Posterior cingulate gyrus (tissue), 11 donors: ENCODE results near the gene NIPSNAP2.
"Not testable (repeated sequence)": the region's sequence is repeated elsewhere in the genome, so short reads cannot be mapped to it uniquely, and the experiment has no call there.

Experiments used
- DNase-seq, 10 donors: peaks; one replicate each; pipeline versions ENCODE4 v3.0.0 to v3.0.0-alpha.2; 2020 to 2021; ENCODE audit warnings: mixed read lengths in 3 of 10
- intact Hi-C: fragments of 100-400 bp; cut with DNase I; formaldehyde crosslinking; loops from one replicate; pipeline ENCODE4 v1.15.1; 2023

The NIPSNAP2 gene

DNA sequence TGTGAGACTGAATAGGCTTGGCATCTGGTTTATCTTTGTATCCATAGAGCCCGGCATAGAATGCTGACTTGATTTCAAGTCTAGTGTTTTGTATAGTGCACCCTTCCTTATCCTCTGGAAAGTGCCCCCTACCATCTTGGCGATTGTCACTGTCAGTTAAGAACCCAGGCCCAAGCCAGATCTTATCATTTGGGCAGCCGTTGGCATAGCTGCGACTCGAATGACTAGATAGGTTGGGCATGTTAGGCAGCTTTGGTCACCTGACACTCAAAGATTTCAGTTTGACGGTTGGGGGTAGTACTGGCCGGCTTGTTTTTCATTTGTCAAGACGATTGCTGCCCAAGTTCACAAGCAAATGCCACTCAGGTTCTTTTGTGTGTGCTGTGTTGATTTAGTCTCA lies 6.6 kb downstream of the NIPSNAP2 start:
- DNase-seq = peak in 1 of 10 donors; percentile 22
- intact Hi-C loops = no loop called here

DNA sequence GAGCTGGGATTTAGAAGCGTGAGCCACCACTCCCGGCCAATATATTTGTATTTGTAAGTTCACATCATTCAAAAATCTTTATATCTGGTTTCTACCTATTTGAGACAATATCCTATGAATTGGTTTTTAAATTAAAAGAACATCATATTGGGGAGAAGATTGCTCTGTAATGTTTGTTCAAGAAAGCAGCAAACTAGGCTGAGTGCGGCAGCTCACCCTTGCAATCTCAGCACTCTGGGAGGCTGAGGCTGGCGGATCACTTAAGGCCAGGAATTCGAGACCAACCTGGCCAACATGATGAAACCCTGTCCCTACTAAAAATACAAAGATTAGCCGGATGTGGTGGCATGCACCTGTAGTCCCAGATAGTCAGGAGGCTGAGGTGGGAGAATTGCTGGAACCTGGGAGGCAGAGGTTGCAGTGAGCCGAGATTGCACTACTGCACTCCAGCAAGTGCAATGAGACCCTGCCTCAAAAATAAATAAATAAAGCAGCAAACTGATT lies 9.4 kb downstream of the NIPSNAP2 start:
- peak in 1 of 10 donors; percentile 2 for DNase-seq
- intact Hi-C loops = no loop called here

DNA sequence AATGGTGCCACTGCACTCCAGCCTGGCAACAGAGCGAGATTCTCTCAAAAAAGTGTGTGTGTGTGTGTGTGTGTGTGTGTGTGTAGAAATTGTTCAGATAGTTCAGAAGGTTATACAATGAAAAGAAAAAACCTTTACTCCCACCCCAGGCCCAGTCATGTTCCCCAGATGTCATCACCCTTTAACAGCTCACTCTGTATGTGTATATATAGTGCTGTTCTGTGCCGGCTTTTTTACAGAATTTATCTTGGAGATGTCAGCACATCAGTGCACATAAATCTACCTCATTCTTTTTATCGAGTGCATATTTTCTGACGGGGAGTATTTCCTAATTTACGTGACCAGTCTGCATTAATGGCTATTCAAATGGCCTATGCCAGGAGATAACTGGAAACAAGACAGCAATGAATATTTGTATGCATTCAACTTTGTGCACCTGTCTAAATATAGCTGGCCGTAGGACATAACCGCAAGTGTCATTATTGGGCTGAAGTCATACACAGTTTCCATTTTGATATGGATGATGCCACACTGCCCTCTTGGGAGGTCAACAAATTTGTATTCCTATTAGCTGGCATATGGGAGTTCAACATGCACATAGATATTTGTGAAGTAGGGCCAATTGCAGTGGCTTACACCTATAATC lies 11.7 kb downstream of the NIPSNAP2 start:
- intact Hi-C loops = no loop called here
- peak in 1 of 10 donors; percentile 3 for DNase-seq

DNA sequence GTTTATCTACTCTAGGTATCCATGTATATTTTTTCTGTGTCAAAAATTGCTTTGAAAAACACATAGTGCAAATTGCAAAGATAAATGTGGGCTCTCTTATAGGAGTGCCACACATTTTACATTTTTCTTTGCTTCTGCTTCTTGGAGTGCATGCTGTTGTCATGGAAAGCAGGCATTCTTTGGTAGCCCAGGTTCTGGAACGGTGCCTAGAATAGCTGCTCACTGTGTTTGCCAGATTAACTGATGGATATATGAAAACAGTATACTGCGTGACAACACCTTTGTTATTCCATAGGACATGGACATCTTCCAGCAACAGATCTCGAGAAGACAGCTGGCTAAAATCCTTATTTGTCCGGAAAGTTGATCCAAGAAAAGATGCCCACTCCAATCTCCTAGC lies 13.4 kb downstream of the NIPSNAP2 start:
- intact Hi-C loops = no loop called here
- peak in 5 of 10 donors; percentile 17 to 77 (median 20) for DNase-seq

DNA sequence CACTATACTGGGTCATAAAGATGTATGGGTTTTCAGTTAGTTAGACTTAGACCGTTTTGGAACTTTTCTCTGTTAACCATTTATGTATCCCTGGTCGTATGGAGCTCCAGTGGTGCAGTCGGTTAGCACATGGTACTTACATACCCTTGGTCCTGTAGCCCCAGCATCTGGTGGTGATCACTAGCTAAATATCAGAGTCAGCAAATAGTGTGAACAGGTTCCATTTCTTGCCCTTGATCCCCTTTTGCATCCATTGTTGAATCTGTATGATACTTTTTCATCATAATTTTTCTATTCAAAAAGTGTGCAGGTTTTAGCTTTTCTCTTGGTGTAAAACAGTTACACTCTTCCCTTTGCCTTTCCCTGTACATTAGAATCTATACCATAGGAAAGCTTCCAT lies 15.9 kb downstream of the NIPSNAP2 start:
- intact Hi-C loops = no loop called here
- DNase-seq = no peak

DNA sequence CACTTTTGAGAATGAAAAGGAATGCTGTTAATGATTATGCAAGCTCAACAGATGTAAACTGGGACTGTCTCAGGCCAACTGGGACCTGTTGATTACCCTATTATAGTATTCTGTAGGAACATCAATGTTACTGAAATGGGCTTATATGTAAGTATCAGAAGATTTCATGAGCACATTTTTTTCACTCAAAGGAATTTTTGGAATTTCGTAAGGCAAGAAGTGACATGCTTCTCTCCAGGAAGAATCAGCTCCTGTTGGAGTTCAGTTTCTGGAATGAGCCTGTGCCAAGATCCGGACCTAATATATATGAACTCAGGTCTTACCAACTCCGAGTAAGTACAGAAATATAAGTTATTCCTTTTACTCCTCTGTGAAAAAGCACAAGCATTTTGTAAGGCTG lies 19.2 kb downstream of the NIPSNAP2 start:
- no peak for DNase-seq
- intact Hi-C loops = no loop called here

DNA sequence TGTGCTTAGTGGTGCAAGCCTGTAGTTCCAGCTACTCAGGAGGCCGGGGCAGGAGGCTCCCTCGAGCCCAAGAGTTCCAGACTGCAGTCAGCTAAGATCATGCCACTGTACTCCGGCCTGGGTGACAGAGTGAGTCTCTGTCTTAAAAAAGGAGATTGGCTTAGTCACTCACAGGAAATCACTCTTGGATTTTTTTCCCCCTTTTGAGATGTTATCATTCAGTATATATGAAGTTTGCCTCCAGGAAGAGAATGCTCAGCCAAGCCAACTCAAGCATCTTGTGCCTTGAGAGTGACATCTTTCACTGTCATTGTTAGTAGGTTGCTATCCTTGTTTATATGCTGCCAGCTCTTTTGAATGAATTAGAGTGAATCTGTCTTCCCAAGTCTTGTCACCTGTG lies 28.0 kb downstream of the NIPSNAP2 start:
- DNase-seq = no peak
- intact Hi-C loops = no loop called here

DNA sequence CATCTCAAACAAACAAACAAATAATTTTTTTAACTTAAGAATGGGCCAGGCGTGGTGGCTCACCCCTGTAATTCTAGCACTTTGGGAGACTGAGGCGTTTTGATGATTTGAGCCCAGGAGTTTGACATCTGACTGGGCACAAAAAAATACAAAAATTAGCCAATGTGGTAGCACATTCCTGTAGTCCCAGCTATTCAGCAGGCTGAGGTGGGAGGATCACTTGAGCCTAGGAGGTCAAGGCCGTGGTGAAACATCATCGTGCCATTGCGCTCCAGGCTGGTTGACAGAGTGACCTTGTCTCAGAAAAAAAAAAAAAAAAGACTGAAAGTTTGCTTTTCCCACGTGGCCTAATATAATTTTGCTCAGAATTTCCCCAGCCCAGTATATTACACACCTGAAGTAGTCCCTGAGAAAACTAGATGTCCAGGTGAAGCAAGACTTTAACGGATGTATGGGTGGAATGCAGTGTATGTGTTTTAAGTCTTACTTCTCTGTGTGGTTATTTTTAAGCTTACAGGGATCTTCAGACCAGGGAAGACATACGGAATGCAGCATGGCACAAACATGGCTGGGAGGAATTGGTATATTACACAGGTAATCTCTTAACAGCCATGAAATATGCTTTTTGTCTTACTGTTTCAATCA lies 32.6 kb downstream of the NIPSNAP2 start:
- intact Hi-C loops = no loop called here
- DNase-seq = no peak

DNA sequence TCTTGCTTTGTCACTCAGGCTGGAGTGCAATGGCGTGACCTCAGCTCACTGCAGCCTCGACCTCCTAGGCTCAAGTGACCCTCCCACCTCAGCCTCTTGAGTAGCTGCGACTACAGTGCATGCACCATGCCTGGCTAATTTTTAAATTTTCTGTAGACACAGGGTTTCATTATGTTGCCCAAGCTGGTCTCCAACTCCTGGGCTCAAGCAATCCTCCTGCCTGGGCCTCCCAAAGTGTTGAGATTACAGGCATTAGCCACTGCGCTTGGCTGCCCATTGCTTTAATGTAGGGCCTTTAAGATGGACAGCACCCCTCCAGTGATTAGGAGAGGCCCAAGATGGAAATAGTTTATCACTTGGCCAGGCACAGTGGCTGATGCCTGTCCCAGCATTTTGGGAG lies 39.4 kb downstream of the NIPSNAP2 start:
- DNase-seq = peak in 1 of 10 donors; percentile 51
- intact Hi-C loops = no loop called here

DNA sequence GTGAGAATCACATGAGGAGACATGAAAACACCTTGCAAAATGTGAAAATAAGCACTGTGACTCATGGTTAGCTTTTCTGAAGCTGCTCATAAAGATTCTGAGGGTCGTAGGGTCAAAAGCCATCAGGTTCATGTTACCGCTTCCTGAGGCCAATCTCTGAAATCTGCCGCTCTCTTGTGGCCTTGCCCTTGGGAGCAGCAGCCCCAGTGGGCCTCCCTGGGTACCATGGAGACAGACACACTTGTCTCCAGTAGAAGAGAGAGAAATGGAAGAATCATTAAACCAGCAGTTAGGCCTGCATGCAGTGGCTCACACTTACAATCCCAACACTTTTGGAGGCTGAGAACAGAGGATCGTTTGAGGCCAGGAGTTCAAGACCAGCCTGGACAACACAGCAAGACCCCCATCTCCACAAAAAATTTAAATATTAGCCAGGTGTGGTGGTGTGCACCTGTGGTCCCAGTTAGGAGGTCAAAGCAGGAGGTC lies 42.8 kb downstream of the NIPSNAP2 start:
- intact Hi-C loops = no loop called here
- DNase-seq = peak in 1 of 10 donors; percentile 17

DNA sequence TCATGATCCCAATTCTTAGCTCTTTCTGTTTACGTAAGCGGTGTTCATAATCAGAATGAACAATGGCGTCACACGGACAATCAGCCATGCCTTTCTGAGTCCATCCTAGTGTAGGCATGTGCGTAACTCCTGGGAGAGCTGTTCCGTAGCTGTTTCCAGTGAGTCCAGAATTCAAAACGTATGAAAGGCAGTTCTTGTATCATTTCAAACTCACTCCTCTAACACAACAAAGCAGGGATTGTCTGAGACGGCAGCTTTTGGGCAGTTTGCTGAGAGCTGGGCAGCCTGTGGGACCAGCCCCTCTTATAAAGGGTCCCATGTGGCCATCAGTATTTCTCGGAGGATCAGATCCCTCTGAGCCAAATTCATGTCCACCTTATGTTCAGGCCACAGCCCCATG lies 43.5 kb downstream of the NIPSNAP2 start:
- intact Hi-C loops = no loop called here
- peak in 3 of 10 donors; percentile 24 to 43 (median 33) for DNase-seq

DNA sequence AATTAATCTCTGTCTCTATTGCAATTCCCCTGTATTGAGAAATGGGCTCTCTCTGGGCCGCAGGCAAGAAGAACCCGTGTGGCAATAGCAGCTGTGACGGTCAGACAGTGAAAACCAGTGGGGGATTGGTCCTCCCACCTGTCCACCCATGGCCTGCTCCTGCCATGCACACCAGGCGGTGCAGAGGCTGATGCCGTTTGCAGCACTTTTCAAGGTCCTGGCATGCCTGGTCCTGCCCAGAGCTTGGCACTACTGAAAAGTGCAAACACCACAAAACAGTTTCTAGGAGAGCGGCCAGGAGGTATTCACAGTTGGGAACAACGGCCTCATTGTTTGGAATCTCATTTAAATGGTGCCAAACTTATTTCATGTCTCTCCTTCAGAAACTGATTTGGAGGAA lies 45.3 kb downstream of the NIPSNAP2 start:
- intact Hi-C loops = no loop called here
- peak; percentile 28 to 91 (median 56) for DNase-seq

DNA sequence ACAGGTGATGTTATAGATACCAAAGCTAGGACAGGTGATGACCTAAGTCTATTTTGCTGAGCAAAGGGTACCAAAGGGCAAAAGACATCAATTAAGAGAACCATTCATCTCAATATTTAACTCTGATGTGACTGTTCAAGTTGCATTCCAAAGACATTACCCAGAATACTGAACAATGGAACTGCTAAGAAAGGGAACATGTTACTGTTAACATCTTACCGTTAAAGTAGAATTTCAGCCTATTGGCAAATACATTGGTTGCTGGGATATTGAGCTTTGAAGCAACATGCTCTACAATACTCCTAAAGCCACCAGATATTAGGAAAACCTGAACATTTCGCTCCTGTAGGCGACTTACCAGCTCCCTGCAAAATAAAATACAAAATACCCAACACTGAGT lies 52.6 kb downstream of the NIPSNAP2 start:
- intact Hi-C loops = not testable (repeated sequence)

DNA sequence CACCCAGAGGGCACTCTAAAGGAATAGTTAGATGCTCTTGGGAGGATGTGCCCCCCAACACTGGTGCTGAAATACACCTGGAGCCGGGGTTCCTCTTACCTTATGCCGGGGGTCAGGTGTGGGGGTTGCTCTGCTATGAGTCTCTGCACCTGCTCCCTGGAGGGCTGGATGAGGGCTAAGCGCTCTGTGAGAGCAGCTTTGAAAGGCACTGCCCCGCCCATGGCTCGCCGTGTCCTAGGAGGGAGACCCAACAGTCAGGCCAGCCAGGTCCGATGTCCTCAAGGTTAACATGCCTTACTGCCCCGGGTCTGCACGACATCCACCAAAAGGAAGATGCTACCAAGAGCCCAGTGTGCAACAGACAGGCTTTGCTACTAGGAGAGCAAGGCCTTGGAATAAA lies 55.1 kb downstream of the NIPSNAP2 start:
- peak in 2 of 10 donors; percentile 59 to 79 for DNase-seq
- intact Hi-C loops = no loop called here

More for the DNA sequence above, 52.6 kb downstream of the NIPSNAP2 start:
- not testable (repeated sequence) for DNase-seq

DNA sequence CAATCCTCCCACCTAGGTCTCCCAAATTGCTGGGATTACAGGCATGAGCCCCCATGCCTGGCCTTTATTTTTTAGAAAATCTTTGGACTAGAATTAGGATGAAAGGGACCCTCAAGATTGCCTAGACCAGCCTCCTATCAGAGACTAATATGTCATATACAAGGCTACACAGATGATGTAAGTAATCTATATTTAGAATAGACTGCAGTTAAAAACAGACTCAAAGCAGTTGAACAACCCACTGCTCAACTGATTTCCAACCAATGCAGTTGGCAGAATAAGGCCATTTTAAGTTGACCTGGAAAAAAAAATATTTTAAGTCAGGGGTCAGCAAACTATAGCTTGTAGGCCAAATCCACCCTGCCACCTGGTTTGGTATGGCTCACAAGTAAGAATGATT lies 59.1 kb downstream of the NIPSNAP2 start:
- no peak for DNase-seq
- intact Hi-C loops = no loop called here

DNA sequence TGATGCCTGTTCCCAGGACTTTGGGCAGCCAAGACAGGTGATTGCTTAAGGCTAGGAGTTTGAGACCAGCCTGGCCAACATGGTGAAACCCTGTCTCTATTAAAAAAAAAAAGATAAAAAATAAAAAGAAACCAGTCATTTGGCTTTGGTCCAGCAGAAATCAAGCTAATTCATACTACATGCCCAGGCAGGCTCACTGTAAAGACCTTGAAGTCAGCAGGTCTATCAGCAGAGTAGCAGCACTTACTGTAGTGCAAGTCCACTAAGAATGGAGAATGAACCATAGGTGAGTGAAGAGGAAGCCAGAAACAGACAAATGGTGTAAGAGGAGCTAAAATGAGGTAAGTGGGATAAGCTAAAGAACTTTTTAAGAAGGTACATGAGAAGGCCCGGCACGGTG lies 62.2 kb downstream of the NIPSNAP2 start:
- intact Hi-C loops = no loop called here
- no peak for DNase-seq

DNA sequence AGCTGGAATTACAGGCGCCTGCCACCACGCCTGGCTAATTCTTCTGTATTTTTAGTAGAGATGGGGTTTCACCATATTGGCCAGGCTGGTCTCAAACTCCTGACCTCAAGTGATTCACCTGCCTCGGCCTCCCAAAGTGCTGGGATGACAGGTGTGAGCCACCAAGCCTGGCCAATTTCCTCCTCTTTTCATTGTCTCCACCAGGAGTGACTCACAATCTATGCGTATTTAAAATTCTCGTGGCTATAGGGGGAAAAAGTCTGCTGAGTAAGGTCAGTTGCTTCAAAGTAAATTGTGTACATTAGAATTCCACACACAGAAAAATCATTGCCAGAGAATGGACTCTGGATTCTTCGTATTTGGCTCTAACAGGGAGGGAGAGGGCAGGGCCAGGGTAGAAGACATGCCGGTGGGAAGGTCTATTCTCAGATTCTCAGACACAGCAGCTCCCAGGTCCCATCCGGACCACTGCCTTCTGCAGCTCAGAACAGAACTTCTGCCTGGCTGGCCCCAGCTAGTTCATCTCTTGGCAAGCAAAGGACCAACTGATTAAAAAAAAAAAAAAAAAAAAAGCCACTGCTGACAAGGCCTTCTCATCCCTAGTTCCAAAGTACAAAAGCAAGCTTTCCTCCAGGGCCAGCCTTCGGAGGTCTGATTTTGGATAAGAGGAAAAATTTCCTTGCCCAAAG lies 64.7 kb downstream of the NIPSNAP2 start:
- intact Hi-C loops = no loop called here
- DNase-seq = peak in 1 of 10 donors; percentile 4

DNA sequence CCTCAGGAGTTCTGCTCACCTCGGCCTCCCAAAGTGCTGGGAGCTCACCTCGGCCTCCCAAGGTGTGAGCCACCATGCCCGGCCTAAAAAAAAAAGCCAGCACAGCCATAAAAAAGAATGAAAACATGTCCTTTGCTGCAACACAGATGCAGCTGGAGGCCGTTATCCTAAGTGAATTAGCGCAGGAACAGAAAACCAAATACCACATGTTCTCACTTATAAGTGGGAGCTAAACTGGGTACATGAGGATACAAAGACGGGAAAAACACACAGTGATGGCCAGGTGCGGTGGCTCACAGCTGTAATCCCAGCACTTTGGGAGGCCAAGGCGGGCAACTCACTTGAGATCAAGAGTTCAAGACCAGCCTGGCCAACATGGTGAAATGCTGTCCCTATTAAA lies 66.0 kb downstream of the NIPSNAP2 start:
- intact Hi-C loops = no loop called here
- DNase-seq = peak in 1 of 10 donors; percentile 12

DNA sequence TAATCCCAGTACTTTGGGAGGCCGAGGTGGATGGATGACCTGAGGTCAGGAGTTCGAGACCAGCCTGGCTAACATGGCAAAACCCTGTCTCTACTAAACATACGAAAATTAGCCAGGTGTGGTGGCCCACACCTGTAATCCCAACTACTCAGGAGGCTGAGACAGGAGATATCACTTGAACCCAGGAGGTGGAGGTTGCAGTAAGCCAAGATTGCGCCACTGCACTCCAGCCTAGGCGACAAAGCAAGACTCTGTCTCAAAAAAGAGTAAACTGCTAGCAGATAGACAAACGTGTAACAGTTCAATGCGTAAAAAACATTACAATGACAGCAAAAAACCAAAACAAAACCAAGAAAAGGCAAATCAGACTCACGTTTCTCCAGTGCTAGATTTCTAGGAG lies 67.2 kb downstream of the NIPSNAP2 start:
- intact Hi-C loops, DNase-seq: not testable (repeated sequence)

DNA sequence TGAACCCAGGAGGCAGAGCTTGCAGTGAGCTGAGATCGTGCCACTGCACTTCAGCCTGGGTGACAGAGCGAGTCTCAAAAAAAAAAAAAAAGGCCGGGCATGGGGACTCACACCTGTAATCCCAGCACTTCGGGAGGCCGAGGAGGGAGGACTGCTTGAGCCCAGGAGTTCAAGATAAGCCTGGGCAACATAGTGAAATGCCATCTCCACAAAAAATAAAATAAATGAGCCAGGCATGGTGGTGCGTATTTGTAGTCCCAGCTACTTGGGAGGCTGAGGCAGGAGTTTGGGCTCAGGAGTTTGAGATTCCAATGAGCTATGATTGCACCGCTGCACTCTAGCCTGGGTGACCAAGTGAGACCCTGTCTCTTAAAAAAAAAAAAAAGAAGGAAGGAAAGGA lies 68.2 kb downstream of the NIPSNAP2 start:
- peak in 1 of 10 donors; percentile 22 for DNase-seq
- intact Hi-C loops = not testable (repeated sequence)
